Suprapubic skin (tissue), 3 donors: ENCODE data around the gene DCP1B.

ENCODE experiments used
- CTCF ChIP-seq, 2 donors: fragments of 200-600 bp in 1 of 2; fragments of 450-650 bp in 1 of 2; sonication (generic) in 1 of 2; IDR thresholded peaks; one replicate each; pipeline ENCODE4 v1.5.1; 2016 to 2019; ENCODE audit warnings: antibody characterized with exemption in 2 of 2, mild to moderate bottlenecking in 1 of 2, moderate library complexity in 1 of 2
- POLR2A ChIP-seq, 2 donors: fragments of 450-650 bp; IDR thresholded peaks; one replicate each; pipeline ENCODE4 v1.6.1; 2017; ENCODE audit warnings: antibody characterized with exemption in 2 of 2, mild to moderate bottlenecking in 2 of 2, moderate library complexity in 2 of 2

GRCh38 chr12:2052826-2053678, 48.8 kb upstream of the DCP1B start, which contains the start of gene CACNA1C:
- TF ChIP-seq CTCF (IDR thresholded peaks at IDR 0.05) (peak in 1 of 2 donors; percentile 53), POLR2A (IDR thresholded peaks at IDR 0.05) (no peak)
